Measurements from ENCODE around the gene CYP3A5.
A peak's percentile ranks its signal among the peaks of the same experiment; 100 is the strongest.
"Not testable (repeated sequence)": the region's sequence is repeated elsewhere in the genome, so short reads cannot be mapped to it uniquely, and the experiment has no call there.

The CYP3A5 gene

GRCh38 chr7:99642027-99642426 lies 37.8 kb downstream of the CYP3A5 start:
- DNase-seq (ENCODE audit: low read depth in 2 of 2), result no peak

GRCh38 chr7:99639267-99639666 lies 40.5 kb downstream of the CYP3A5 start:
- no peak for DNase-seq (ENCODE audit: low read depth in 2 of 2)

- DNase-seq (ENCODE audit: low read depth in 2 of 2), result no peak
Measured at GRCh38 chr7:99638731-99639130, 41.1 kb downstream of the CYP3A5 start.

GRCh38 chr7:99637414-99637813 lies 42.4 kb downstream of the CYP3A5 start:
- not testable (repeated sequence) for DNase-seq (ENCODE audit: low read depth in 2 of 2)

GRCh38 chr7:99631295-99632109 lies 48.3 kb downstream of the CYP3A5 start:
- DNase-seq (ENCODE audit: low read depth in 2 of 2), result no peak

GRCh38 chr7:99629643-99630042 lies 50.2 kb downstream of the CYP3A5 start:
- DNase-seq (ENCODE audit: low read depth in 2 of 2), result no peak

GRCh38 chr7:99628471-99629465 lies 51.0 kb downstream of the CYP3A5 start:
- no peak for DNase-seq (ENCODE audit: low read depth in 2 of 2)

GRCh38 chr7:99627513-99627912 lies 52.3 kb downstream of the CYP3A5 start:
- DNase-seq (ENCODE audit: low read depth in 2 of 2), result no peak

- DNase-seq (ENCODE audit: low read depth in 2 of 2), result no peak
Measured at GRCh38 chr7:99626661-99627060, 53.1 kb downstream of the CYP3A5 start.

GRCh38 chr7:99625961-99626360 lies 53.8 kb downstream of the CYP3A5 start:
- no peak for DNase-seq (ENCODE audit: low read depth in 2 of 2)

- DNase-seq (ENCODE audit: low read depth in 2 of 2), result no peak
Measured at GRCh38 chr7:99625321-99625720, 54.5 kb downstream of the CYP3A5 start.

GRCh38 chr7:99624484-99624883 lies 55.3 kb downstream of the CYP3A5 start:
- DNase-seq (ENCODE audit: low read depth in 2 of 2), result peak; percentile 40 to 53

- DNase-seq (ENCODE audit: low read depth in 2 of 2), result no peak
Measured at GRCh38 chr7:99623702-99624447, 55.9 kb downstream of the CYP3A5 start.

- no peak for DNase-seq (ENCODE audit: low read depth in 2 of 2)
Measured at GRCh38 chr7:99623091-99623693, 56.6 kb downstream of the CYP3A5 start.

- no peak for DNase-seq (ENCODE audit: low read depth in 2 of 2)
Measured at GRCh38 chr7:99622596-99622995, 57.2 kb downstream of the CYP3A5 start.

- DNase-seq (ENCODE audit: low read depth in 2 of 2), result no peak
Measured at GRCh38 chr7:99621271-99621670, 58.5 kb downstream of the CYP3A5 start.

GRCh38 chr7:99619571-99620130 lies 60.1 kb downstream of the CYP3A5 start:
- no peak for DNase-seq (ENCODE audit: low read depth in 2 of 2)

GRCh38 chr7:99618726-99619125 lies 61.1 kb downstream of the CYP3A5 start:
- no peak for DNase-seq (ENCODE audit: low read depth in 2 of 2)

- no peak for DNase-seq (ENCODE audit: low read depth in 2 of 2)
Measured at GRCh38 chr7:99617192-99617781, 62.5 kb downstream of the CYP3A5 start.

- peak; percentile 75 to 78 for DNase-seq (ENCODE audit: low read depth in 2 of 2)
Measured at GRCh38 chr7:99616359-99617191, 63.2 kb downstream of the CYP3A5 start, which contains the start of gene ZSCAN25. ZSCAN25 (plus strand) TSS chr7:99616946; CDS start chr7:99619607, 2,661 bp downstream.
